ENCODE measurements around the gene SRBD1. TPM values are rescaled to one million over a fixed set of nuclear protein-coding genes. Genes with fewer than 3 reads are reported as not detected.
A peak's percentile ranks its signal among the peaks of the same experiment; 100 is the strongest.

Gene SRBD1
- total RNA-seq, 1 experiment from 2014 or later: 20.6 TPM

GRCh38 chr2:45494275-45494977, 116.6 kb downstream of the SRBD1 start:
- Histone ChIP-seq H3K27ac (ENCODE audit: low read depth, low read length) (no peak overlapping the region), H2AFZ (ENCODE audit: low read depth, low read length, poor library complexity, severe bottlenecking) (no peak overlapping the region), H3K9me3 (ENCODE audit: control insufficient read depth in 1 of 2, insufficient read depth in 1 of 2, low read depth in 1 of 2, low read length in 2 of 2) (no peaks in the 10 kb centered on the region), H3K9me2 (ENCODE audit: insufficient read depth) (no peaks in the 10 kb centered on the region), H3K79me2 (ENCODE audit: insufficient read depth, low read length) (no peaks in the 10 kb centered on the region), H3K27me3 (ENCODE audit: insufficient read depth, low read length) (no peaks in the 10 kb centered on the region), H3K36me3 (ENCODE audit: control insufficient read depth in 1 of 2, insufficient read depth in 2 of 2, low read length in 2 of 2) (no peaks in the 10 kb centered on the region), H4K20me1 (ENCODE audit: insufficient read depth) (no peaks in the 10 kb centered on the region), H3K4me3 (replicated peaks in 1 of 2; ENCODE audit: low read depth in 1 of 2, low read length in 2 of 2) (no peak overlapping the region), H3K4me2 (ENCODE audit: low read length) (no peak overlapping the region), H3K4me1 (ENCODE audit: control insufficient read depth in 1 of 2, insufficient read depth in 2 of 2, low read length in 2 of 2) (no peaks in the 10 kb centered on the region), H3K9ac (ENCODE audit: low read length) (no peak overlapping the region)
- DNase-seq (ENCODE audit: low read depth, low spot score) (peak; percentile 40), ATAC-seq (peak; percentile 61; the same call in 1 of the 2 replicates)
- TF ChIP-seq SIN3A (IDR thresholded peaks at IDR 0.05; ENCODE audit: low read depth): no peak
- TF ChIP-seq RAD21 (IDR thresholded peaks at IDR 0.05; ENCODE audit: low read depth): peak; percentile 89
- no peak for TF ChIP-seq FOSL1 (IDR thresholded peaks at IDR 0.05; ENCODE audit: low read depth)
- no peak for TF ChIP-seq POLR2AphosphoS5 (IDR thresholded peaks at IDR 0.05; ENCODE audit: low read depth, low read length)
- peak; percentile 70 to 80 (median 78) for TF ChIP-seq CTCF (IDR thresholded peaks at IDR 0.05 in 2 of 3, conservative IDR thresholded peaks at IDR 0.05 in 1 of 3; ENCODE audit: borderline replicate concordance in 1 of 3, insufficient read depth in 1 of 3, low read depth in 2 of 3, low read length in 2 of 3)
- no peak for TF ChIP-seq REST (IDR thresholded peaks at IDR 0.05; ENCODE audit: low read depth)
- intact Hi-C loops (cut with micrococcal nuclease): loop anchor here (1.0 to 10.0 kb wide), 2 partner anchors 513 to 1620 kb away; no protein-coding TSS in a partner anchor
- POLR2A ChIA-PET: no interaction called here
- CTCF ChIA-PET: interaction anchor here (0.6 to 4.3 kb wide), 5 partner anchors 9 to 539 kb away, joined by 3 to 62 read pairs (median 3); no protein-coding TSS in a partner anchor
- RAD21 ChIA-PET (ENCODE audit: low non-redundant PET in 1 of 2, low total read pairs in 2 of 2, uncharacterized antibody in 2 of 2, unreplicated experiment in 2 of 2): interaction anchor here (0.6 to 1.7 kb wide), 5 partner anchors 305 to 513 kb away, joined by 4 to 7 read pairs (median 5); no protein-coding TSS in a partner anchor
- no TSS peak for BruUV-seq (replicated peaks)

Measured in HCT116 (cell line).